AG04450 (cell line): Measurements from ENCODE around the gene CSN3. TPM values are rescaled to one million over a fixed set of nuclear protein-coding genes. Genes with fewer than 3 reads are reported as not detected.
"Not testable (repeated sequence)": the region's sequence is repeated elsewhere in the genome, so short reads cannot be mapped to it uniquely, and the experiment has no call there.

Source experiments
- CTCF ChIA-PET: fragments of 300-600, 350-600 bp; formaldehyde crosslinking; extraction: SDS; loops from one replicate; lab custom pipeline; 2022; ENCODE audit warnings: antibody characterized with exemption, inconsistent platforms; lab: Charles Lee
- POLR2A ChIA-PET: fragments of 350-600 bp; formaldehyde crosslinking; extraction: SDS; loops from one replicate; lab custom pipeline; 2021; ENCODE audit warnings: antibody characterized with exemption, inconsistent platforms; lab: Yijun Ruan, JAX
- DNase-seq: peaks from one replicate; pipeline ENCODE4 v3.0.0-alpha.2; 2011; ENCODE audit warnings: low read depth, low spot score
- H3K27ac ChIP-seq: one replicate; pipeline ENCODE4 v1.5.1; 2012; ENCODE audit warnings: low read depth, low read length, control low read depth
- H3K27me3 ChIP-seq: one replicate; pipeline ENCODE4 v1.6.0; 2012; ENCODE audit warnings: low read length; ENCODE audit not compliant: control insufficient read depth, insufficient read depth
- H3K4me3 ChIP-seq: 2 replicates; pipeline ENCODE4 v1.5.1; 2011; ENCODE audit warnings: mild to moderate bottlenecking, low read depth, low read length, control low read depth
- H3K9me3 ChIP-seq: 2 replicates; pipeline ENCODE4 v1.5.1; 2012; ENCODE audit warnings: low read length; ENCODE audit not compliant: control insufficient read depth, insufficient read depth
- CTCF ChIP-seq: IDR thresholded peaks from 2 replicates; pipeline ENCODE4 v1.5.1; 2011; ENCODE audit warnings: low read depth, low read length, control low read depth, inconsistent platforms
- polyA minus RNA-seq: library from RNA; depleted of rRNA, polyadenylated mRNA; stranded (reverse); fragments of >200 nt; gene quantifications from 2 replicates; pipeline ENCODE4 v1.2.3, GENCODE V29; 2011; rRNA and poly(A)+ RNA removed
- polyA plus RNA-seq: library from polyadenylated mRNA; depleted of rRNA; stranded (reverse); fragments of >200 nt; gene quantifications from 2 replicates; pipeline ENCODE4 v1.2.3, GENCODE V29; 2011; rRNA removed

CSN3 gene
- polyA plus RNA-seq, result not detected in 2 replicates
- polyA minus RNA-seq, result not detected in 2 replicates

GRCh38 chr4:70242297-70242696 lies at the start of gene CSN3:
TSS of gene CSN3 (plus strand) at chr4:70242597. CDS start at chr4:70244820, 2,223 bp downstream.
- H3K9me3 ChIP-seq, H3K27ac ChIP-seq, H3K4me3 ChIP-seq, POLR2A ChIA-PET, H3K27me3 ChIP-seq, DNase-seq: not testable (repeated sequence)
- CTCF ChIA-PET, result interaction anchor here (1.0 kb wide), 1 partner anchor 11 kb away, joined by 3 read pairs; no protein-coding TSS in a partner anchor

- DNase-seq, result no peak
- Histone ChIP-seq H3K27me3 (no peaks in the 10 kb centered on the region), H3K4me3 (no peak overlapping the region), H3K9me3 (no peaks in the 10 kb centered on the region), H3K27ac (no peak overlapping the region)
- TF ChIP-seq CTCF, result no peak
- ChIA-PET CTCF (interaction anchor here (1.6 kb wide), 1 partner anchor 9 kb away, joined by 3 read pairs; no protein-coding TSS in a partner anchor), POLR2A (no interaction called here)
Observed at GRCh38 chr4:70192895-70193294, 49.5 kb upstream of the CSN3 start.

- H3K9me3 ChIP-seq, result no peaks in the 10 kb centered on the region
- DNase-seq, result no peak
- ChIA-PET CTCF (interaction anchor here (1.6 kb wide), 1 partner anchor 12 kb away, joined by 12 read pairs; no protein-coding TSS in a partner anchor), POLR2A (no interaction called here)
- no peak within 1 kb of the TSS for H3K27ac ChIP-seq
- no peaks in the 10 kb centered on the region for H3K27me3 ChIP-seq
- TF ChIP-seq CTCF, result no peak
- H3K4me3 ChIP-seq, result no peak within 1 kb of the TSS
Observed at GRCh38 chr4:70195425-70195824, 47.0 kb upstream of the CSN3 start, which contains the start of gene ODAM. TSS of gene ODAM (plus strand) at chr4:70195725. CDS start at chr4:70196544, 819 bp downstream.

- POLR2A ChIA-PET, result no interaction called here
- Histone ChIP-seq H3K27me3 (no peaks in the 10 kb centered on the region), H3K27ac (no peak overlapping the region), H3K9me3 (no peaks in the 10 kb centered on the region), H3K4me3 (no peak overlapping the region)
- CTCF ChIA-PET, result interaction anchor here (0.9 to 1.6 kb wide), 2 partner anchors 12 to 14 kb away, joined by 3 to 12 read pairs; no protein-coding TSS in a partner anchor
- DNase-seq, result no peak
- TF ChIP-seq CTCF, result no peak
Observed at GRCh38 chr4:70196857-70197256, 45.5 kb upstream of the CSN3 start.

- no peaks in the 10 kb centered on the region for H3K9me3 ChIP-seq
- no peak overlapping the region for H3K4me3 ChIP-seq
- H3K27me3 ChIP-seq, result no peaks in the 10 kb centered on the region
- no peak for TF ChIP-seq CTCF
- CTCF ChIA-PET, result interaction anchor here (2.2 kb wide), 1 partner anchor 14 kb away, joined by 12 read pairs; no protein-coding TSS in a partner anchor
- no peak overlapping the region for H3K27ac ChIP-seq
- POLR2A ChIA-PET, result no interaction called here
- no peak for DNase-seq
Observed at GRCh38 chr4:70197842-70198241, 44.6 kb upstream of the CSN3 start.
